Panc1 (cell line): ENCODE data around the gene PLEKHA8. TPM values are rescaled to one million over a fixed set of nuclear protein-coding genes. Genes with fewer than 3 reads are reported as not detected.

Source experiments
- ATAC-seq: fragments of 200-7000 bp; cut with Tn5 transposase; 2 replicates; pipeline ENCODE4 v1.9.1; 2020; ENCODE audit warnings: mild to moderate bottlenecking, moderate library complexity
- BruUV-seq: library from RNA; stranded (reverse); fragments of 400-500 nt; replicated peaks from 2 replicates; lab custom pipeline; 2021; lab: Mats Ljungman, UMichigan
- CTCF ChIA-PET: fragments of 300-600 bp; sonication (Branson Sonifier 250); formaldehyde crosslinking; loops from one replicate; lab custom pipeline; 2022; ENCODE audit warnings: antibody characterized with exemption; lab: Charles Lee
- POLR2A ChIA-PET: fragments of 300-600 bp; sonication (Branson Sonifier 250); formaldehyde crosslinking; loops from one replicate; lab custom pipeline; 2022; ENCODE audit warnings: antibody characterized with exemption; lab: Charles Lee
- DNase-seq: peaks from one replicate; pipeline ENCODE4 v3.0.0-alpha.2; 2010; ENCODE audit warnings: low read depth, low spot score
- H3K27ac ChIP-seq: 2 replicates; pipeline ENCODE4 v1.5.1; 2011; ENCODE audit warnings: mild to moderate bottlenecking, low read length, inconsistent platforms
- H3K27me3 ChIP-seq: fragments of 200-500 bp; sonication (Bioruptor generic); 2 replicates; pipeline ENCODE4 v1.6.0; 2014; ENCODE audit warnings: low read length, inconsistent platforms; ENCODE audit not compliant: control insufficient read depth, insufficient read depth
- H3K36me3 ChIP-seq: fragments of 200-500 bp; sonication (Bioruptor generic); 2 replicates; pipeline ENCODE4 v1.5.1; 2014; ENCODE audit warnings: inconsistent platforms, mild to moderate bottlenecking, low read length, moderate library complexity; ENCODE audit not compliant: control insufficient read depth, insufficient read depth
- H3K4me1 ChIP-seq: 2 replicates; pipeline ENCODE4 v1.5.1; 2011; ENCODE audit warnings: inconsistent platforms, mild to moderate bottlenecking, low read length, moderate library complexity; ENCODE audit not compliant: control insufficient read depth, insufficient read depth
- H3K4me3 ChIP-seq, 2 experiments: 2 replicates each; pipeline ENCODE4 v1.5.1; 2011 to 2012; ENCODE audit warnings: low read depth in 2 of 2, low read length in 2 of 2, mild to moderate bottlenecking in 2 of 2, inconsistent platforms in 1 of 2, moderate library complexity in 1 of 2
- H3K9me3 ChIP-seq: fragments of 200-500 bp; sonication (Bioruptor generic); 2 replicates; pipeline ENCODE4 v1.5.1; 2014; ENCODE audit warnings: low read depth, mild to moderate bottlenecking, inconsistent platforms, low read length, moderate library complexity; ENCODE audit not compliant: control insufficient read depth, insufficient read depth
- CTCF ChIP-seq: fragments of 450-650 bp; IDR thresholded peaks from 2 replicates; pipeline ENCODE4 v1.5.1; 2017; ENCODE audit warnings: mild to moderate bottlenecking
- POLR2AphosphoS5 ChIP-seq: IDR thresholded peaks from 2 replicates; pipeline ENCODE4 v1.6.1; 2012; ENCODE audit warnings: mild to moderate bottlenecking, low read depth, low read length, moderate library complexity
- REST ChIP-seq, 2 experiments: IDR thresholded peaks; 2 replicates each; pipeline ENCODE4 v1.6.1; 2011 to 2012; ENCODE audit warnings: low read depth in 2 of 2, control low read depth in 1 of 2, low read length in 1 of 2, mild to moderate bottlenecking in 1 of 2, moderate library complexity in 1 of 2; ENCODE audit not compliant: insufficient read depth in 1 of 2
- SIN3A ChIP-seq: IDR thresholded peaks from 2 replicates; pipeline ENCODE4 v1.6.1; 2012; ENCODE audit warnings: low read depth, mild to moderate bottlenecking, low read length, moderate library complexity, borderline replicate concordance; ENCODE audit not compliant: insufficient read depth
- TCF7L2 ChIP-seq: IDR thresholded peaks from 2 replicates; pipeline ENCODE4 v1.6.1; 2011; ENCODE audit warnings: mild to moderate bottlenecking, low read depth, low read length, inconsistent platforms
- in situ Hi-C: cut with HindIII; loops from 2 replicates; pipeline ENCODE4 v1.10.0; 2016; ENCODE audit warnings: low sequenced_read_pairs, low pct_unique_long_range_greater_than_20kb
- intact Hi-C: fragments of 100-400 bp; cut with micrococcal nuclease; formaldehyde crosslinking; loops from one replicate; pipeline ENCODE4 v1.10.0; 2022; ENCODE audit not compliant: unreplicated experiment
- total RNA-seq: library from RNA; stranded (reverse); gene quantifications from one replicate; pipeline ENCODE4 v1.2.1, GENCODE V29; 2021; ENCODE audit not compliant: unreplicated experiment

PLEKHA8 gene
- total RNA-seq, 1 experiment from 2014 or later = 20.7 TPM

- no TSS peak for BruUV-seq
- TF ChIP-seq CTCF = no peak
- no peak for TF ChIP-seq POLR2AphosphoS5
- TF ChIP-seq REST (IDR thresholded peaks at IDR 0.05; ENCODE audit: insufficient read depth in 1 of 2, low read depth in 2 of 2, low read length in 1 of 2) = no peak
- no peak for TF ChIP-seq SIN3A
- no peak for TF ChIP-seq TCF7L2
- no peaks in the 10 kb centered on the region for H3K36me3 ChIP-seq
- H3K27ac ChIP-seq = no peak overlapping the region
- no peaks in the 10 kb centered on the region for H3K4me1 ChIP-seq
- peaks cover 8% of the 10 kb centered on the region for H3K9me3 ChIP-seq
- no peak for ATAC-seq
- no peaks in the 10 kb centered on the region for H3K27me3 ChIP-seq
- ChIA-PET POLR2A (no interaction called here), CTCF (no interaction called here)
- DNase-seq = no peak
- in situ Hi-C loops = no loop called here
- no peak overlapping the region for H3K4me3 ChIP-seq
- intact Hi-C loops = no loop called here
These were observed 29.7 kb upstream of the PLEKHA8 start for GRCh38 chr7:29998489-29998888.

GRCh38 chr7:30001998-30002397, 26.2 kb upstream of the PLEKHA8 start:
- intact Hi-C loops (no loop called here), in situ Hi-C loops (no loop called here)
- no peak overlapping the region for H3K4me3 ChIP-seq
- ATAC-seq (no peak), DNase-seq (no peak)
- BruUV-seq = no TSS peak
- CTCF ChIA-PET = no interaction called here
- no peak for TF ChIP-seq SIN3A
- TF ChIP-seq POLR2AphosphoS5 = no peak
- TF ChIP-seq REST (IDR thresholded peaks at IDR 0.05; ENCODE audit: insufficient read depth in 1 of 2, low read depth in 2 of 2, low read length in 1 of 2) = no peak
- no peak for TF ChIP-seq TCF7L2
- TF ChIP-seq CTCF = no peak
- H3K4me1 ChIP-seq = no peaks in the 10 kb centered on the region
- POLR2A ChIA-PET = no interaction called here
- no peaks in the 10 kb centered on the region; the same call in 1 of the 2 replicates for H3K9me3 ChIP-seq
- no peak overlapping the region for H3K27ac ChIP-seq
- H3K36me3 ChIP-seq = no peaks in the 10 kb centered on the region
- no peaks in the 10 kb centered on the region for H3K27me3 ChIP-seq
